HepG2 (cell line): ENCODE data around the gene CATSPERD. TPM values are rescaled to one million over a fixed set of nuclear protein-coding genes. Genes with fewer than 3 reads are reported as not detected.

Source experiments
- ATAC-seq: fragments of 200-7000 bp; cut with Tn5 transposase; 3 replicates; pipeline ENCODE4 v1.9.1; 2020; ENCODE audit warnings: mild to moderate bottlenecking, moderate library complexity
- BruUV-seq: library from RNA; stranded (reverse); fragments of 400-500 nt; replicated peaks from 2 replicates; lab custom pipeline; 2021; lab: Mats Ljungman, UMichigan
- CTCF ChIA-PET: fragments of 300-600 bp; formaldehyde crosslinking; extraction: SDS; loops from one replicate; lab custom pipeline; 2021; ENCODE audit warnings: low total read pairs, inconsistent platforms, low intra/inter-chr PET ratio; lab: Yijun Ruan, JAX
- POLR2A ChIA-PET: fragments of 350-600 bp; sonication (Branson Sonifier 250); formaldehyde crosslinking; loops from one replicate; lab custom pipeline; 2020; ENCODE audit warnings: antibody characterized with exemption, inconsistent platforms; lab: Yijun Ruan, JAX
- DNase-seq: peaks from one replicate; pipeline ENCODE4 v3.0.0-alpha.2; 2015; ENCODE audit warnings: low spot score
- FAIRE-seq: peaks from 3 replicates; lab custom pipeline; 2011; peaks lifted over from hg19 to GRCh38; lab: Jason Lieb, UNC
- H2AFZ ChIP-seq: one replicate; pipeline ENCODE4 v1.6.1; 2011; ENCODE audit warnings: low read length, inconsistent platforms
- H3K27ac ChIP-seq: fragments of 300-600 bp; 3 replicates; pipeline ENCODE4 v1.8.0; 2011; ENCODE audit warnings: mixed run types, mild to moderate bottlenecking, mixed read lengths, low read length, inconsistent platforms; ENCODE audit not compliant: insufficient read depth; ENCODE audit errors: extremely low read length
- H3K27me3 ChIP-seq, 2 experiments: fragments of 200-600 bp in 1 of 2; 2 replicates in 1 of 2; 3 replicates in 1 of 2; pipeline versions ENCODE4 v1.6.0 to v1.8.0; 2011; ENCODE audit warnings: low read length in 2 of 2, mild to moderate bottlenecking in 2 of 2, moderate library complexity in 2 of 2, inconsistent platforms in 1 of 2; ENCODE audit not compliant: insufficient read depth in 2 of 2, control insufficient read depth in 1 of 2
- H3K36me3 ChIP-seq, 2 experiments: fragments of 200-600 bp in 1 of 2; replicated peaks in 1 of 2; 2 replicates in 1 of 2; 3 replicates in 1 of 2; pipeline versions ENCODE4 v1.5.1 to v1.8.0; 2011; ENCODE audit warnings: low read length in 2 of 2, inconsistent platforms in 1 of 2; ENCODE audit not compliant: insufficient read depth in 2 of 2, control insufficient read depth in 1 of 2
- H3K4me1 ChIP-seq: 2 replicates; pipeline ENCODE4 v1.5.1; 2012; ENCODE audit warnings: low read length, inconsistent platforms; ENCODE audit not compliant: insufficient read depth
- H3K4me2 ChIP-seq: 2 replicates; pipeline ENCODE4 v1.6.0; 2011; ENCODE audit warnings: low read depth, low read length, inconsistent platforms
- H3K4me3 ChIP-seq, 3 experiments: fragments of 200-600 bp in 1 of 3; sonication (generic), shearing (Covaris generic) in 1 of 3; replicated peaks in 1 of 3; 2 replicates each; pipeline ENCODE4 v1.5.1; 2011 to 2016; ENCODE audit warnings: low read length in 3 of 3, inconsistent platforms in 2 of 3, low read depth in 2 of 3, mild to moderate bottlenecking in 2 of 3, control low read depth in 1 of 3, mixed read lengths in 1 of 3; ENCODE audit not compliant: insufficient read depth in 1 of 3
- H3K79me2 ChIP-seq: one replicate; pipeline ENCODE4 v1.6.1; 2011; ENCODE audit warnings: low read length, inconsistent platforms; ENCODE audit not compliant: insufficient read depth
- H3K9ac ChIP-seq: 2 replicates; pipeline ENCODE4 v1.6.0; 2011; ENCODE audit warnings: mild to moderate bottlenecking, low read depth, low read length, inconsistent platforms; ENCODE audit not compliant: insufficient read depth
- H3K9me3 ChIP-seq: 2 replicates; pipeline ENCODE4 v1.5.1; 2012; ENCODE audit warnings: mild to moderate bottlenecking, low read length
- H4K20me1 ChIP-seq: 2 replicates; pipeline ENCODE4 v1.6.0; 2011; ENCODE audit warnings: inconsistent platforms, mild to moderate bottlenecking, low read length, moderate library complexity; ENCODE audit not compliant: insufficient read depth
- AGO2 ChIP-seq: fragments of 200-400 bp; formaldehyde crosslinking; optimal IDR thresholded peaks from 2 replicates; pipeline ENCODE3; 2017; ENCODE audit warnings: mild to moderate bottlenecking, low read depth, low read length, moderate library complexity
- DMAP1 ChIP-seq: IDR thresholded peaks from 2 replicates; pipeline ENCODE4 v1.6.1; 2016
- PHF5A ChIP-seq: IDR thresholded peaks from one replicate; pipeline ENCODE4 v1.6.1; 2018; ENCODE audit warnings: low read depth, missing genetic modification reagents; ENCODE audit not compliant: unreplicated experiment
- TCF12 ChIP-seq, 2 experiments: fragments of 450-650 bp in 1 of 2; sonication (generic) in 1 of 2; formaldehyde crosslinking in 1 of 2; IDR thresholded peaks; 2 replicates each; pipeline versions ENCODE4 v1.6.1 to v1.8.0; 2017 to 2022; ENCODE audit warnings: antibody characterized with exemption in 1 of 2, mild to moderate bottlenecking in 1 of 2, missing genetic modification reagents in 1 of 2, moderate library complexity in 1 of 2
- TEF ChIP-seq: sonication (generic); formaldehyde crosslinking; IDR thresholded peaks from 2 replicates; pipeline ENCODE4 v1.5.0; 2020; ENCODE audit warnings: missing genetic modification reagents
- ZKSCAN8 ChIP-seq: IDR thresholded peaks from 2 replicates; pipeline ENCODE4 v1.6.1; 2016; ENCODE audit warnings: borderline replicate concordance, missing genetic modification reagents, missing compliant biosample characterization
- ZNF574 ChIP-seq: sonication (generic); formaldehyde crosslinking; IDR thresholded peaks from 2 replicates; pipeline ENCODE4 v1.4.0; 2020; ENCODE audit warnings: missing genetic modification reagents
- WGBS: methylation state at CpG from one replicate; pipeline ENCODE4 v1.1.6; 2017; ENCODE audit warnings: low lambda C conversion rate; 5-methylcytosine and 5-hydroxymethylcytosine counted together
- in situ Hi-C: cut with HindIII; loops from 2 replicates; pipeline ENCODE4 v1.10.0; 2017; ENCODE audit warnings: low pct_unique_long_range_greater_than_20kb; ENCODE audit not compliant: extremely low pct_ligation_motif_present
- intact Hi-C: fragments of 100-400 bp; cut with micrococcal nuclease; formaldehyde crosslinking; loops from one replicate; pipeline ENCODE4 v1.10.0; 2022; ENCODE audit not compliant: unreplicated experiment
- polyA plus RNA-seq, 8 experiments: library from polyadenylated mRNA; depleted of rRNA in 3 of 8; stranded (reverse) in 7 of 8; unstranded in 1 of 8; fragments of >200 nt; fragmentation: Illumina TruSeq in 4 of 8; extraction: Trizol in 4 of 8; gene quantifications; 2 replicates each; pipeline versions ENCODE4 v1.2.1 to v1.2.3, GENCODE V29; 2011 to 2016; ENCODE audit warnings: low read depth in 4 of 8, missing spikeins in 1 of 8, mixed read lengths in 1 of 8; ENCODE audit not compliant: insufficient read depth in 1 of 8
- total RNA-seq, 5 experiments: library from RNA; depleted of rRNA; stranded (reverse); fragments of >200 nt; fragmentation: Illumina TruSeq; extraction: Trizol; gene quantifications; 2 replicates each; pipeline ENCODE4 v1.2.3, GENCODE V29; 2016; ENCODE audit warnings: low read depth in 1 of 5
- TF ChIP-seq, protein P1 (sequence below): sonication (generic); formaldehyde crosslinking; IDR thresholded peaks from 2 replicates; pipeline ENCODE4 v1.5.0; 2020; ENCODE audit warnings: mild to moderate bottlenecking, missing genetic modification reagents
- TF ChIP-seq, protein P2 (sequence below): sonication (generic); formaldehyde crosslinking; IDR thresholded peaks from 2 replicates; pipeline ENCODE4 v1.5.1; 2020; ENCODE audit warnings: mild to moderate bottlenecking, missing genetic modification reagents, borderline replicate concordance

Gene CATSPERD
- total and polyA plus RNA-seq, 2 of the 13 experiments (the other 11 are each of a cell fraction or from before 2014, with no cell fraction given), result 0.04 TPM; not detected in 1

DNA sequence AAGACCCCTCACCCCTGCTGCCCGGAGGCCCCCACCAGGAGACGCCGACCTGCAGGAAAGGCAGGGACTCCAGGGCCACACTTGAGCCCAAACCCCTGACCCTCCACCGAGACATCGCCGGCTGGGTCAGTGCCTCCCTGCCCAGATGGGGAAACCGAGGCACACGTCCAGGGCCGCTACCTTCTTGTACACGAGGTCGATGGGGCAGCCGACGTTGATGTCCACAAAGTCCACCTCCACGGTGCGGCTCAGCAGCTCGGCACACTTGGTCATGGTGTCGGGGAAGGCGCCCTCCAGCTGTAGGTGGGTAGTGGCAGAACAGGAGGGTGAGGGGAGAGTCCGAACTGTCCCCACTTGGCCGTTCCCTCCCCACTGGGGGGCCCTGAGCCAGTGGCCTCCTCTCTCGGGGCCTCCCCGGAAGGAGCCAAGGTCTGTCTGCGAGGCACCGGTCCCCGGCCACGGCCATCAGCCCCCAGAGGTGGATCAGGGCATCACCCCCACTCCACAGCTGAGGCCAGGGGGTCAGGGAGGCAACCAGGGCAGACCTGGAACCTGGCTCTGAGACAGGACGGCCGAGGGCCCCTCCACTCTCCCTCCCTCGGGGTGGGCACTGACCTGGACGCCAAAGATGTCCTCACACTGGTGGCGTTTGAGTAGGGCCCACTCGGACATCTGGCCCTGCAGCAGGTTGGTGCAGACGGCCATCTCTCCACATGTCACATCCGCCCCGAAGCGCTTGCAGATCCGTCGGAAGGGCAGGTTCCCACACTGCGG lies 67.2 kb downstream of the CATSPERD start (continued):
- TF ChIP-seq AGO2 (peak; percentile 70), PHF5A (CRISPR knock-in tag) (no peak)

- intact Hi-C loops (no loop called here), in situ Hi-C loops (no loop called here)
- no TSS peak for BruUV-seq
- 98% methylated on average over 5 of the region's 5 CpGs for WGBS
- Histone ChIP-seq H3K27ac (no peak overlapping the region), H3K79me2 (no peaks in the 10 kb centered on the region), H3K4me1 (peaks cover 19% of the 10 kb centered on the region), H3K9ac (no peak overlapping the region), H3K9me3 (no peaks in the 10 kb centered on the region), H3K36me3 (peaks cover 17 to 40% of the 10 kb centered on the region in 2 experiments; a peak in 4 of 5 replicates), H2AFZ (no peak overlapping the region), H3K4me2 (no peak overlapping the region), H3K27me3 (no peaks in the 10 kb centered on the region), H3K4me3 (no peak overlapping the region), H4K20me1 (no peaks in the 10 kb centered on the region)
- no peak for DNase-seq
- CTCF ChIA-PET, result no interaction called here
- no peak for FAIRE-seq
- POLR2A ChIA-PET, result interaction anchor here (1.0 kb wide), 1 partner anchor 70 kb away, joined by 3 read pairs; no protein-coding TSS in a partner anchor
- TF ChIP-seq TEF, result no peak
- no peak for TF ChIP-seq TCF12 (IDR thresholded peaks at IDR 0.05)
- no peak for TF ChIP-seq TCF12 (CRISPR knock-in tag; IDR thresholded peaks at IDR 0.05)
- no peak for TF ChIP-seq DMAP1
- no peak for TF ChIP-seq ZNF574 (CRISPR knock-in tag)
- TF ChIP-seq, protein P1, sequence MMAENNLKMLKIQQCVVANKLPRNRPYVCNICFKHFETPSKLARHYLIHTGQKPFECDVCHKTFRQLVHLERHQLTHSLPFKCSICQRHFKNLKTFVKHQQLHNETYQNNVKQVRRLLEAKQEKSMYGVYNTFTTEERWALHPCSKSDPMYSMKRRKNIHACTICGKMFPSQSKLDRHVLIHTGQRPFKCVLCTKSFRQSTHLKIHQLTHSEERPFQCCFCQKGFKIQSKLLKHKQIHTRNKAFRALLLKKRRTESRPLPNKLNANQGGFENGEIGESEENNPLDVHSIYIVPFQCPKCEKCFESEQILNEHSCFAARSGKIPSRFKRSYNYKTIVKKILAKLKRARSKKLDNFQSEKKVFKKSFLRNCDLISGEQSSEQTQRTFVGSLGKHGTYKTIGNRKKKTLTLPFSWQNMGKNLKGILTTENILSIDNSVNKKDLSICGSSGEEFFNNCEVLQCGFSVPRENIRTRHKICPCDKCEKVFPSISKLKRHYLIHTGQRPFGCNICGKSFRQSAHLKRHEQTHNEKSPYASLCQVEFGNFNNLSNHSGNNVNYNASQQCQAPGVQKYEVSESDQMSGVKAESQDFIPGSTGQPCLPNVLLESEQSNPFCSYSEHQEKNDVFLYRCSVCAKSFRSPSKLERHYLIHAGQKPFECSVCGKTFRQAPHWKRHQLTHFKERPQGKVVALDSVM (CRISPR knock-in tag), result no peak
- TF ChIP-seq, protein P2, sequence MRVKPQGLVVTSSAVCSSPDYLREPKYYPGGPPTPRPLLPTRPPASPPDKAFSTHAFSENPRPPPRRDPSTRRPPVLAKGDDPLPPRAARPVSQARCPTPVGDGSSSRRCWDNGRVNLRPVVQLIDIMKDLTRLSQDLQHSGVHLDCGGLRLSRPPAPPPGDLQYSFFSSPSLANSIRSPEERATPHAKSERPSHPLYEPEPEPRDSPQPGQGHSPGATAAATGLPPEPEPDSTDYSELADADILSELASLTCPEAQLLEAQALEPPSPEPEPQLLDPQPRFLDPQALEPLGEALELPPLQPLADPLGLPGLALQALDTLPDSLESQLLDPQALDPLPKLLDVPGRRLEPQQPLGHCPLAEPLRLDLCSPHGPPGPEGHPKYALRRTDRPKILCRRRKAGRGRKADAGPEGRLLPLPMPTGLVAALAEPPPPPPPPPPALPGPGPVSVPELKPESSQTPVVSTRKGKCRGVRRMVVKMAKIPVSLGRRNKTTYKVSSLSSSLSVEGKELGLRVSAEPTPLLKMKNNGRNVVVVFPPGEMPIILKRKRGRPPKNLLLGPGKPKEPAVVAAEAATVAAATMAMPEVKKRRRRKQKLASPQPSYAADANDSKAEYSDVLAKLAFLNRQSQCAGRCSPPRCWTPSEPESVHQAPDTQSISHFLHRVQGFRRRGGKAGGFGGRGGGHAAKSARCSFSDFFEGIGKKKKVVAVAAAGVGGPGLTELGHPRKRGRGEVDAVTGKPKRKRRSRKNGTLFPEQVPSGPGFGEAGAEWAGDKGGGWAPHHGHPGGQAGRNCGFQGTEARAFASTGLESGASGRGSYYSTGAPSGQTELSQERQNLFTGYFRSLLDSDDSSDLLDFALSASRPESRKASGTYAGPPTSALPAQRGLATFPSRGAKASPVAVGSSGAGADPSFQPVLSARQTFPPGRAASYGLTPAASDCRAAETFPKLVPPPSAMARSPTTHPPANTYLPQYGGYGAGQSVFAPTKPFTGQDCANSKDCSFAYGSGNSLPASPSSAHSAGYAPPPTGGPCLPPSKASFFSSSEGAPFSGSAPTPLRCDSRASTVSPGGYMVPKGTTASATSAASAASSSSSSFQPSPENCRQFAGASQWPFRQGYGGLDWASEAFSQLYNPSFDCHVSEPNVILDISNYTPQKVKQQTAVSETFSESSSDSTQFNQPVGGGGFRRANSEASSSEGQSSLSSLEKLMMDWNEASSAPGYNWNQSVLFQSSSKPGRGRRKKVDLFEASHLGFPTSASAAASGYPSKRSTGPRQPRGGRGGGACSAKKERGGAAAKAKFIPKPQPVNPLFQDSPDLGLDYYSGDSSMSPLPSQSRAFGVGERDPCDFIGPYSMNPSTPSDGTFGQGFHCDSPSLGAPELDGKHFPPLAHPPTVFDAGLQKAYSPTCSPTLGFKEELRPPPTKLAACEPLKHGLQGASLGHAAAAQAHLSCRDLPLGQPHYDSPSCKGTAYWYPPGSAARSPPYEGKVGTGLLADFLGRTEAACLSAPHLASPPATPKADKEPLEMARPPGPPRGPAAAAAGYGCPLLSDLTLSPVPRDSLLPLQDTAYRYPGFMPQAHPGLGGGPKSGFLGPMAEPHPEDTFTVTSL (CRISPR knock-in tag), result no peak
- TF ChIP-seq ZKSCAN8 (CRISPR knock-in tag), result no peak
- ATAC-seq, result no peak
Observed at GRCh38 chr19:5788422-5788821, 68.0 kb downstream of the CATSPERD start.
